Heart right ventricle (tissue), 16 donors: ENCODE data around the gene TBXAS1. TPM values are rescaled to one million over a fixed set of nuclear protein-coding genes. Genes with fewer than 3 reads are reported as not detected.

ENCODE experiments used
- ATAC-seq, 8 donors: fragments of 200-7000 bp; cut with Tn5 transposase; one replicate each; pipeline ENCODE4 v1.9.1; 2020; ENCODE audit warnings: mild to moderate bottlenecking in 8 of 8, moderate library complexity in 8 of 8, moderate number of reproducible peaks in 1 of 8
- DNase-seq, 2 donors: peaks; one replicate each; pipeline ENCODE4 v3.0.0-alpha.2; 2020
- H3K27ac ChIP-seq, 10 donors: fragments of 200-600 bp; sonication (generic) in 2 of 10; one replicate each; pipeline versions ENCODE4 v1.5.0 to v1.8.0; 2020 to 2022; ENCODE audit warnings: mild to moderate bottlenecking in 3 of 10
- H3K27me3 ChIP-seq, 7 donors: fragments of 200-600 bp; one replicate each; pipeline ENCODE4 v1.8.0; 2021 to 2022; ENCODE audit warnings: mild to moderate bottlenecking in 2 of 7
- H3K36me3 ChIP-seq, 9 donors: fragments of 200-600 bp; sonication (generic) in 1 of 9; one replicate each; pipeline versions ENCODE4 v1.5.0 to v1.8.0; 2020 to 2022; ENCODE audit warnings: mild to moderate bottlenecking in 2 of 9
- H3K4me1 ChIP-seq, 9 donors: fragments of 200-600 bp; sonication (generic) in 1 of 9; one replicate each; pipeline versions ENCODE4 v1.5.0 to v1.8.0; 2020 to 2022; ENCODE audit warnings: mild to moderate bottlenecking in 4 of 9
- H3K4me3 ChIP-seq, 10 donors: fragments of 200-600 bp; sonication (generic) in 2 of 10; one replicate each; pipeline versions ENCODE4 v1.5.0 to v1.8.0; 2020 to 2022; ENCODE audit warnings: mild to moderate bottlenecking in 7 of 10, moderate library complexity in 2 of 10
- H3K9me3 ChIP-seq, 11 donors: fragments of 200-600 bp in 10 of 11; sonication (generic) in 2 of 11; one replicate each; pipeline versions ENCODE4 v1.5.0 to v1.8.0; 2013 to 2022; ENCODE audit warnings: mild to moderate bottlenecking in 2 of 11, control low read depth in 1 of 11, moderate library complexity in 1 of 11
- CTCF ChIP-seq, 9 donors: fragments of 200-600 bp; sonication (generic) in 2 of 9; IDR thresholded peaks; one replicate each; pipeline versions ENCODE4 v1.5.0 to v1.8.0; 2021 to 2022; ENCODE audit warnings: antibody characterized with exemption in 9 of 9, mild to moderate bottlenecking in 5 of 9, moderate library complexity in 1 of 9
- WGBS, 2 donors: extraction: QIAGEN DNeasy Blood & Tissue Kit; methylation state at CpG; one replicate each; pipeline ENCODE4 v1.1.7; 2013; ENCODE audit warnings: inconsistent platforms in 1 of 2; 5-methylcytosine and 5-hydroxymethylcytosine counted together
- intact Hi-C, 10 donors: fragments of 100-400 bp; cut with DNase I; formaldehyde crosslinking; loops; one replicate each; pipeline versions ENCODE4 v1.11.1 to v1.14.2; 2022
- polyA plus RNA-seq, 2 donors: library from polyadenylated mRNA; stranded (reverse); fragments of 200-250 nt; gene quantifications; one replicate each; pipeline ENCODE4 v1.2.3, GENCODE V29; 2013
- total RNA-seq, 10 donors: library from RNA; stranded (reverse); fragmentation: NEBNext Ultra II Directional in 3 of 10; extraction: Animal tissue kit (Norgen Biotek cat#: 25700) in 3 of 10; gene quantifications; one replicate each; pipeline versions ENCODE4 v1.2.1 to v1.2.4, GENCODE V29; 2021 to 2023
- donor health status: Arrhythmogenic right ventricular cardiomyopathy.
- donor health status: ischemic (EF 13 %, LVEDD 7.1; RV severe dilation, severe dysfunction).
- donor health status: healthy with polysubstance abuse.
- donor health status: DM: no; HTN: yes; CAD: no.
- donor health status: DM: no; HTN: no; CAD: no.
- donor health status: ischemic (EF 25% LVEDD 6.9; RV normal size, moderate dysfunction).
- donor health status: ischemic (EF 25% LVEDD 5.7; RV mildly dilated, moderate dysfunction).
- donor health status: healthy.
- donor health status: DM: yes; HTN: yes; CAD: no.
- donor health status: Ischemic cardiomyopathy.
- donor health status: ischemic (EF 35%, LVEDD 5.7; RV mildly dilated, moderate dysfunction).
- donor health status: nonischemic (EF 11% LVEDD 7.7; RV severe dilation, severe dysfunction).
- donor health status: DM: yes; HTN: yes; CAD: no.
- donor health status: PGD.
- donor health status: ischemic (EF 29% LVEDD 5.4; RV normal size, mild dysfunction).
- donor health status: nonischemic (EF 23%, LVEDD 6.1; RV moderate dilation, normal function).

Gene TBXAS1
- total and polyA plus RNA-seq, 12 donors = 1.7 to 17.7 (median 3.7) TPM

GRCh38 chr7:139854124-139854511, 25.1 kb downstream of the TBXAS1 start:
- peak in 3 of 8 donors; percentile 13 to 78 (median 21) for ATAC-seq
- Histone ChIP-seq H3K4me3 (no peak overlapping the region), H3K4me1 (peaks cover 0 to 49% (median 0%) of the 10 kb centered on the region in 9 donors)

GRCh38 chr7:139854803-139855497, 25.9 kb downstream of the TBXAS1 start:
- intact Hi-C loops = no loop called here
- Histone ChIP-seq H3K4me1 (peaks cover 0 to 56% (median 0%) of the 10 kb centered on the region in 9 donors), H3K36me3 (no peaks in the 10 kb centered on the region), H3K27me3 (no peaks in the 10 kb centered on the region), H3K27ac (peak overlapping the region in 4 of 10 donors; percentile 22 to 85 (median 30)), H3K9me3 (no peaks in the 10 kb centered on the region), H3K4me3 (no peak overlapping the region)
- ATAC-seq = peak in 2 of 8 donors; percentile 5 to 16
- WGBS, 2 donors = 86 to 94% methylated on average over 4 of the region's 4 CpGs
- DNase-seq = no peak
- TF ChIP-seq CTCF (IDR thresholded peaks at IDR 0.05) = no peak

More at GRCh38 chr7:139854124-139854511, 25.1 kb downstream of the TBXAS1 start:
- Histone ChIP-seq H3K36me3 (no peaks in the 10 kb centered on the region), H3K9me3 (no peaks in the 10 kb centered on the region), H3K27ac (peak overlapping the region in 2 of 10 donors; percentile 30 to 85), H3K27me3 (no peaks in the 10 kb centered on the region)
- 77 to 80% methylated on average over 5 of the region's 5 CpGs for WGBS, 2 donors
- no peak for DNase-seq
- no peak for TF ChIP-seq CTCF (IDR thresholded peaks at IDR 0.05)
- intact Hi-C loops = no loop called here

GRCh38 chr7:139855498-139856270, 26.6 kb downstream of the TBXAS1 start:
- no peak for TF ChIP-seq CTCF (IDR thresholded peaks at IDR 0.05)
- Histone ChIP-seq H3K4me3 (no peak overlapping the region), H3K36me3 (no peaks in the 10 kb centered on the region), H3K27me3 (no peaks in the 10 kb centered on the region), H3K27ac (peak overlapping the region in 4 of 10 donors; percentile 22 to 85 (median 30)), H3K9me3 (no peaks in the 10 kb centered on the region), H3K4me1 (peaks cover 0 to 63% (median 0%) of the 10 kb centered on the region in 9 donors)
- 78 to 87% methylated on average over 9 of the region's 9 CpGs for WGBS, 2 donors
- DNase-seq = peak in 1 of 2 donors; percentile 23
- intact Hi-C loops = no loop called here
- ATAC-seq = peak; percentile 64 to 85 (median 76)

- Histone ChIP-seq H3K4me3 (no peak overlapping the region), H3K9me3 (no peaks in the 10 kb centered on the region), H3K36me3 (no peaks in the 10 kb centered on the region), H3K27ac (no peak overlapping the region), H3K27me3 (no peaks in the 10 kb centered on the region), H3K4me1 (peaks cover 0 to 77% (median 0%) of the 10 kb centered on the region in 9 donors)
- intact Hi-C loops = no loop called here
- no peak for TF ChIP-seq CTCF (IDR thresholded peaks at IDR 0.05)
- DNase-seq = no peak
- WGBS, 2 donors = 96 to 98% methylated on average over 3 of the region's 3 CpGs
- ATAC-seq = no peak
These were observed 28.7 kb downstream of the TBXAS1 start for GRCh38 chr7:139857791-139858190.
